ENCODE results near the gene PDIK1L. TPM values are rescaled to one million over a fixed set of nuclear protein-coding genes. Genes with fewer than 3 reads are reported as not detected.

The PDIK1L gene
- polyA plus RNA-seq, 1 donor from 2014 or later, result 44.9 TPM

DNA sequence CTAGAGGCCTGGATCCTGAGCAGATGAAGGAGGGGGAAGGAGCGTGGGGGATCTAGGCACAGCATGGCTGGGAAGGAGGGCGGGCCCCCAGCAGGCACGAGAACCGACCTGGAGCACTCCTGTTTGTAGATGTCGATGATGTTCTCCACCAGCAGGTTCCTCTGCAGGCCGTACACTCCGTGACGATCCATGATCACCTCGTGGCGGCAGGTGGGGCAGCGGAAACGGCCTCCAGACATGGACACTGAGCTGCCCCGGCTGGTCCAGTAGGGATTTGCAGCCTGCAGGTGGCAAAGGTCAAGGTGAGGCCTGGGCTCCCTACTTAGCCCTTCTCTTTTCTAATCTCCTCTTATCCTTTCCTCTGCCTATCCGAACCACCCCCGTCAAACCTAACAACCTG lies 45.5 kb upstream of the PDIK1L start (continued):
- TF ChIP-seq, protein P1, sequence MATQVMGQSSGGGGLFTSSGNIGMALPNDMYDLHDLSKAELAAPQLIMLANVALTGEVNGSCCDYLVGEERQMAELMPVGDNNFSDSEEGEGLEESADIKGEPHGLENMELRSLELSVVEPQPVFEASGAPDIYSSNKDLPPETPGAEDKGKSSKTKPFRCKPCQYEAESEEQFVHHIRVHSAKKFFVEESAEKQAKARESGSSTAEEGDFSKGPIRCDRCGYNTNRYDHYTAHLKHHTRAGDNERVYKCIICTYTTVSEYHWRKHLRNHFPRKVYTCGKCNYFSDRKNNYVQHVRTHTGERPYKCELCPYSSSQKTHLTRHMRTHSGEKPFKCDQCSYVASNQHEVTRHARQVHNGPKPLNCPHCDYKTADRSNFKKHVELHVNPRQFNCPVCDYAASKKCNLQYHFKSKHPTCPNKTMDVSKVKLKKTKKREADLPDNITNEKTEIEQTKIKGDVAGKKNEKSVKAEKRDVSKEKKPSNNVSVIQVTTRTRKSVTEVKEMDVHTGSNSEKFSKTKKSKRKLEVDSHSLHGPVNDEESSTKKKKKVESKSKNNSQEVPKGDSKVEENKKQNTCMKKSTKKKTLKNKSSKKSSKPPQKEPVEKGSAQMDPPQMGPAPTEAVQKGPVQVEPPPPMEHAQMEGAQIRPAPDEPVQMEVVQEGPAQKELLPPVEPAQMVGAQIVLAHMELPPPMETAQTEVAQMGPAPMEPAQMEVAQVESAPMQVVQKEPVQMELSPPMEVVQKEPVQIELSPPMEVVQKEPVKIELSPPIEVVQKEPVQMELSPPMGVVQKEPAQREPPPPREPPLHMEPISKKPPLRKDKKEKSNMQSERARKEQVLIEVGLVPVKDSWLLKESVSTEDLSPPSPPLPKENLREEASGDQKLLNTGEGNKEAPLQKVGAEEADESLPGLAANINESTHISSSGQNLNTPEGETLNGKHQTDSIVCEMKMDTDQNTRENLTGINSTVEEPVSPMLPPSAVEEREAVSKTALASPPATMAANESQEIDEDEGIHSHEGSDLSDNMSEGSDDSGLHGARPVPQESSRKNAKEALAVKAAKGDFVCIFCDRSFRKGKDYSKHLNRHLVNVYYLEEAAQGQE (IDR thresholded peaks at IDR 0.05; ENCODE audit: borderline replicate concordance), result no peak

DNA sequence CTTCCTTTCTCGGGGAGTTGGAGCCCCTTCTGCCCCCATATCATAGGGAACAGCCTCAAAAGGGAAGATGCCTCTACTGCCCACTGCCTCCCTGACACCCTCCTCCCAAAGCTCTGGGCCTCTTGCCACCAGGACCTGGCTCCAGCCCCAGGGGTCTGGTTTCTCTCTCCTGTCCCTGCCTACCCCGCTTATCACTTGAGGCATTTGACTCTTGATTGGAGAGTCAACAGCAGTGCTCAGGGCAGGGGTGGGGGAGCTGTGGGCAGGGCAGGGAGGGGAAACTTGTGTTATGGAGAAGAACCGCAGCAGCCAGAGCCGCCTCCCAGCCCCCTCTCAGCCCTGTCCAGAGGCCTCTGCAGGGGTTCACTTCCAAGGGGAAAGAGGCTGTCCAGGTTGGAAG lies 44.8 kb upstream of the PDIK1L start:
- no peaks in the 10 kb centered on the region for H3K9me3 ChIP-seq (ENCODE audit: low read length)
- no peaks in the 10 kb centered on the region for H3F3A ChIP-seq (ENCODE audit: insufficient read depth, low read length, poor library complexity, severe bottlenecking)
- H2AFZ ChIP-seq (ENCODE audit: low read depth, low read length), result no peak overlapping the region
- no peaks in the 10 kb centered on the region for H3K36me3 ChIP-seq (ENCODE audit: insufficient read depth, low read length)
- no peak overlapping the region for H3K27ac ChIP-seq (ENCODE audit: low read length)
- no peaks in the 10 kb centered on the region for H4K20me1 ChIP-seq (ENCODE audit: insufficient read depth)
- no peaks in the 10 kb centered on the region for H3K79me2 ChIP-seq (replicated peaks; ENCODE audit: insufficient read depth, low read length)
- no peak overlapping the region for H3K9ac ChIP-seq (ENCODE audit: low read length)
- no peak overlapping the region for H3K4me2 ChIP-seq (ENCODE audit: low read length)
- no peaks in the 10 kb centered on the region for H3K9me2 ChIP-seq (ENCODE audit: insufficient read depth, low read length)
- TF ChIP-seq TAF1 (IDR thresholded peaks at IDR 0.05; ENCODE audit: low read depth) (no peak), EZH2 (IDR thresholded peaks at IDR 0.05; ENCODE audit: borderline replicate concordance, insufficient read depth, low read length, poor library complexity, severe bottlenecking) (no peak), RAD21 (conservative IDR thresholded peaks at IDR 0.05) (no peak), MXI1 (conservative IDR thresholded peaks at IDR 0.05; ENCODE audit: poor library complexity, severe bottlenecking) (no peak), SMC3 (conservative IDR thresholded peaks at IDR 0.05; ENCODE audit: poor library complexity) (no peak), EP300 (conservative IDR thresholded peaks at IDR 0.05; ENCODE audit: poor library complexity, severe bottlenecking) (no peak), POLR2AphosphoS5 (IDR thresholded peaks at IDR 0.05) (no peak)
- TF ChIP-seq, protein P1 (IDR thresholded peaks at IDR 0.05; ENCODE audit: borderline replicate concordance), result no peak
- TF ChIP-seq, protein P2, sequence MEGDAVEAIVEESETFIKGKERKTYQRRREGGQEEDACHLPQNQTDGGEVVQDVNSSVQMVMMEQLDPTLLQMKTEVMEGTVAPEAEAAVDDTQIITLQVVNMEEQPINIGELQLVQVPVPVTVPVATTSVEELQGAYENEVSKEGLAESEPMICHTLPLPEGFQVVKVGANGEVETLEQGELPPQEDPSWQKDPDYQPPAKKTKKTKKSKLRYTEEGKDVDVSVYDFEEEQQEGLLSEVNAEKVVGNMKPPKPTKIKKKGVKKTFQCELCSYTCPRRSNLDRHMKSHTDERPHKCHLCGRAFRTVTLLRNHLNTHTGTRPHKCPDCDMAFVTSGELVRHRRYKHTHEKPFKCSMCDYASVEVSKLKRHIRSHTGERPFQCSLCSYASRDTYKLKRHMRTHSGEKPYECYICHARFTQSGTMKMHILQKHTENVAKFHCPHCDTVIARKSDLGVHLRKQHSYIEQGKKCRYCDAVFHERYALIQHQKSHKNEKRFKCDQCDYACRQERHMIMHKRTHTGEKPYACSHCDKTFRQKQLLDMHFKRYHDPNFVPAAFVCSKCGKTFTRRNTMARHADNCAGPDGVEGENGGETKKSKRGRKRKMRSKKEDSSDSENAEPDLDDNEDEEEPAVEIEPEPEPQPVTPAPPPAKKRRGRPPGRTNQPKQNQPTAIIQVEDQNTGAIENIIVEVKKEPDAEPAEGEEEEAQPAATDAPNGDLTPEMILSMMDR (IDR thresholded peaks at IDR 0.05; ENCODE audit: poor library complexity, severe bottlenecking), result no peak
- no peaks in the 10 kb centered on the region for H3K27me3 ChIP-seq (ENCODE audit: insufficient read depth, low read depth, low read length)
- H3K4me3 ChIP-seq (ENCODE audit: low read length), result no peak overlapping the region
